Central memory CD4-positive, alpha-beta T cell (primary cell): ENCODE data around the gene POU5F1.
"Not testable (repeated sequence)": the region's sequence is repeated elsewhere in the genome, so short reads cannot be mapped to it uniquely, and the experiment has no call there.

Source experiments
- DNase-seq: peaks from one replicate; pipeline ENCODE4 v3.0.0; 2022

POU5F1 gene

DNA sequence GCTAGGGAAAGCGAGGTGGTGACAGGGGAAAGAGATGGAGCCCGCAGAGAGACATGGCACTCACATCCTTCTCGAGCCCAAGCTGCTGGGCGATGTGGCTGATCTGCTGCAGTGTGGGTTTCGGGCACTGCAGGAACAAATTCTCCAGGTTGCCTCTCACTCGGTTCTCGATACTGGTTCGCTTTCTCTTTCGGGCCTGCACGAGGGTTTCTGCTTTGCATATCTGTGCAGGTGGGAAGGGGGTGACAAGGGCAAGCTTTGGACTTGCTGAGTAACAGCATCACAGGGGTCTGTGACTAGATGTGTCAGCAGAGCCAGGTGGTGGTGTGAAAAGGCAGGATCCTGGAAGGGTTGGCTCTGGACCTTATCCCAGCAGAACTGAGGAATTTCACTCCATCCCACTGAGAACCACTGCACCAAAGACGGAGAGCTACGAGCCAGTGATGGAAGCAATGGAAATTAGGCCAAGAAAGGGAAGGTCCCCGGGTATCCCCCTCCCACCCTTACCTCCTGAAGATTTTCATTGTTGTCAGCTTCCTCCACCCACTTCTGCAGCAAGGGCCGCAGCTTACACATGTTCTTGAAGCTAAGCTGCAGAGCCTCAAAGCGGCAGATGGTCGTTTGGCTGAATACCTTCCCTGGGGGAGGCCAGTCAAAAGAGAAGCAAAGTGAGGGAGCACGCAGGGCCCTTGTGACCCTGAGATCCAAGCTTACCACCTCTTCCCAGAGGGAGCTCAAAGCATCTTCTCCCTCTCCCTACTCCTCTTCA, 5.2 kb downstream of the POU5F1 start:
- DNase-seq, result not testable (repeated sequence)

DNA sequence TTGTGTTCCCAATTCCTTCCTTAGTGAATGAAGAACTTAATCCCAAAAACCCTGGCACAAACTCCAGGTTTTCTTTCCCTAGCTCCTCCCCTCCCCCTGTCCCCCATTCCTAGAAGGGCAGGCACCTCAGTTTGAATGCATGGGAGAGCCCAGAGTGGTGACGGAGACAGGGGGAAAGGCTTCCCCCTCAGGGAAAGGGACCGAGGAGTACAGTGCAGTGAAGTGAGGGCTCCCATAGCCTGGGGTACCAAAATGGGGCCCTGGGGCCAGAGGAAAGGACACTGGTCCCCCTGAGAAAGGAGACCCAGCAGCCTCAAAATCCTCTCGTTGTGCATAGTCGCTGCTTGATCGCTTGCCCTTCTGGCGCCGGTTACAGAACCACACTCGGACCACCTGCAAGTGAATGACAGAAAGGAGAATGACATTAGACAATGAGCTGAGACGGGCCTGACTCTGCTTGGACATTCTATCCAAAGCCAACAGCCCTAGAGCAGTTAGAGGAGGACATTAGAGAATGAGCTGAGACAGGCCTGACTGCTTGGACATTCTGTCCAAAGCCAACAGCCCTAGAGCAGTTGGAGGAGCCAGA, 5.9 kb downstream of the POU5F1 start:
- DNase-seq, result not testable (repeated sequence)

DNA sequence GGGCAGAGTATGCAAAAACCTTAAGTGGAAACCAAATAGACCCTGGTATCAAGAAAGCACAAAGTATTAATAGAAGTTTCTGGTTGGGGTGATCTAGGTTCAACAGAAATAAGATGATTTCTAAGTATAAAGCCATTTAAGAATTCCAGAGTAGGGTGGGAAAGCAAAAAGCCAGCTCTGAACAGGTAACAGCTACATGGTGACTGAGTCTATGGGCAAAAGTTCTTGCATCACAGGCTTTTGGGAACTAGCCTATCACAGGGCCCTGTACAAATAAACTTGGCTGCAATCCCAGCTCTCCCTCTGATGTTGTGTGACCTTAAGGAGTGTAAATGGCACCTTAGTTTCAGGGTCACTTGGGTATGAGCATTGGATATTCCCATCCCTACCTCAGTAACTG, 6.6 kb downstream of the POU5F1 start:
- DNase-seq, result no peak

DNA sequence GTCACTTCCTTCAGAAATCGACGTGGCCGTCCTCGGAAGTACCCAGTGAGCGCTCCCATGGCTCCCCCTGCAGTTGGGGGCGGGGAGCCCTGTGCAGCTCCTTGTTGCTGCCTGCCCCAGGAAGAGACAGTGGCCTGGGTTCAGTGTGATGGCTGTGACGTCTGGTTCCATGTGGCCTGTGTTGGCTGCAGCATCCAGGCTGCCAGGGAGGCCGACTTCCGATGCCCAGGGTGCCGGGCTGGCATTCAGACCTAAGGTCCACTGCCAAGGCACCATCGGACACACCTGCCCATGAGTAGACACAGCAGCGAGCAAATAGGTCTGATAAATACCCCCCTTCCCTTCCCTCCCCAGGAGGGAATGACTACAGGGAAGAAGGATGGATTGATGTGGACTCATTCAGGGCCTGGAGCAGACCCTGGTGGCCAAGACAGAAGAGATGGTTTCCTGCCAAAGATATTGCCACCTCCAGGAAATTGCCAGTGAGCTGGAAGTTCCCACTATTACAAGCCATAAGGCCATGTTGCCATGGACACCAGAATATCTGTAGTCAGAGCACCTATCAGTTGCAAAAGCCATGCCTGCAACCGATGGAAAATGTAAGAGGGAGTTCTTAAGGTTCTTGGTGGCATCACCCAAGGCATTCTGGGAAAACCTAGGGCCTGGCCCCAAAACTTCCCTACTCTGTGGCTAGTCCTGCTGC, 7.9 kb downstream of the POU5F1 start:
- no peak for DNase-seq

DNA sequence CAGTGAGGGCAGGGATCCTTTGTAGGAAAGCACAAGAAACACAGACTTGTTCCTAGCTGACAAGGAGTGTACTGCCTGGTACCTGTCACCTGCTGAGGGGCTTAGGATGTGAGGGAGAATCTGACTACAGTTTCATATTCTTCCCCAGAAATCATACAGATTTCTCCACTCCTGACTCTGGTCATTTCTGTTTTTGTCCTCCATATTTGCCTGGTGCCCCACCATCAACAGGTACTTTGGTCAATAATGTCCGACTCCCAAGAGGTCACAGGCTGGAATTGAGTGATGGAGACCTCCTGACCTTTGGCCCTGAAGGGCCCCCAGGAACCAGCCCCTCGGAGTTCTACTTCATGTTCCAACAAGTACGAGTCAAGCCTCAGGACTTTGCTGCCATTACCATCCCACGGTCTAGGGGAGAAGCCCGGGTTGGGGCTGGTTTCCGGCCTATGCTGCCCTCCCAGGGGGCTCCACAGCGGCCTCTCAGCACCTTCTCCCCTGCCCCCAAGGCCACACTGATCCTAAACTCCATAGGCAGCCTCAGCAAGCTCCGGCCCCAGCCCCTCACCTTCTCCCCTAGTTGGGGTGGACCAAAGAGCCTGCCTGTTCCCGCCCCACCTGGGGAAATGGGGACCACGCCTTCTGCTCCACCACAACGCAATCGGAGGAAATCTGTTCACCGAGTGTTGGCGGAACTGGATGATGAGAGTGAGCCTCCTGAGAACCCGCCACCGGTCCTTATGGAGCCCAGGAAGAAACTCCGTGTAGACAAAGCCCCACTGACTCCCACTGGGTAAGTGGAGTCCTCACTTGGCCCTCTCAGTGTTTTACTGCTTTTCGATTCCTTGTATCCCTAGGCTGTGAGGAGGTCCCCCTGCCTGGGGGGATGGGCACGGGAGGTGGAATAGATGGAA, 9.0 kb downstream of the POU5F1 start:
- no peak for DNase-seq

GRCh38 chr6:31158863-31159855, 11.3 kb downstream of the POU5F1 start:
- DNase-seq, result no peak

DNA sequence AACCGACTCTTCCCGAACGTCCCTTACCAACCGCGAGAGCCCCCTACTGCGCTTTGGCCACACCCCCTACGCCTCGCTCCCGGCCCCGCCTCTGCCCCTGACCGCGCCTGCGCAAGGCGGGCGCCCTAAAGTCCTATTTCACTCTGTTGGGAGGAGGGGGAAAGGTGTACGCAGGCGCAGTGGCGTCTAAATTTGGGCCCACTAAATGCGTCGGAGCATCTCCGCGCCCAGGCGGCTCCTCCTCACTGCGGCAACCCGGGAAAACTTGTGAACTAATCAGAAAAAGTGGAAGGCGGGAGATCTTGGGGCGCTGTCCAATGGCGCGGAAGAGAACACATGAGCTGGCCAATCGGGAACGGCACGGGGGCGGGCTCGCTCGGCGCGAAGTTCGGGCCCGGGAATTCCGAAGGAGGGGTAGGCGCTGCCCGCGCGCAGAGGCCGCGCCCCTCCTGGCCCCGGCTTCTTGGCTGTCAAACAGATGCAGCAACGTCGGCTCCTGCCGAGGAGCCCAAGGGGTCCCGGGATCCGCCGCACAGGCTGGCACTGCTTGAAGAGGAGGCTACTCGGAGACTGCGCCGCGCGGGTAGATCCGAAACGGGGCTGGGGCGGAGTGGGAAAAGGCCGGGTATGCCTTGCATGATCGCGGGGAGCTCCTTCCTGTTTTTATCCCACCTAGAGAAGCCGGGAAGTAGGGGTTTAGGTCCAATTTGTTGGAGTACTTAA, 12.2 kb downstream of the POU5F1 start, which contains the start of gene TCF19:
TSS of gene TCF19 (plus strand) at position 450 of the 723 bp plus-strand sequence. CDS start 881 bp downstream, outside the sequence.
- peak; percentile 99 for DNase-seq

- no peak for DNase-seq
These were observed 12.9 kb downstream of the POU5F1 start, which contains the start of gene CCHCR1 for GRCh38 chr6:31157513-31158139. TSS of gene CCHCR1 (minus strand) at chr6:31157802. CDS start at chr6:31157600, 202 bp downstream.

GRCh38 chr6:31156641-31157040, 13.8 kb downstream of the POU5F1 start:
- no peak for DNase-seq

- DNase-seq, result no peak
These were observed 16.0 kb downstream of the POU5F1 start for GRCh38 chr6:31154436-31154835.

GRCh38 chr6:31152781-31153180, 17.7 kb downstream of the POU5F1 start:
- DNase-seq, result no peak

GRCh38 chr6:31149827-31150447, 20.5 kb downstream of the POU5F1 start:
- no peak for DNase-seq

DNA sequence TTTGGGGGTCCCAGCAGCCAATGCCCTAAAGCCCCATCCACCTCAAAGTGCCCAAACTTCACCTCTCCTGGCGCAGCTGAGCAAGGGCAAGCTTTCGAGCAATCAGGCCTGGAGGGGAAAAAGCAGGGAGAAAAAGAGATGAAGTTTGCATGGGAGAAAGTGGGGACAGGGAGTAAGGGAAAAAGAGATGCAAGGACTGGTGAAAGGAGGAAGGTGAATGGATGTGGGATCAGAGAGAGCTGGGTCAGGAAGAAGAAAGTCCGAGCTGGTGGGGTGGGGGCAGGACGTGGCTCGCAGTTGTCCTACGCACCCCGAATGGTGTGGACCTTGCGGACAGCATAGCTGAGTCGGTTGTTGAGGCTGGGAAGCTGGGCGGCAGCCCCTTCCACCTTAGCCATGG, 25.1 kb downstream of the POU5F1 start:
- DNase-seq, result no peak

GRCh38 chr6:31144970-31145340, 25.5 kb downstream of the POU5F1 start:
- no peak for DNase-seq

DNA sequence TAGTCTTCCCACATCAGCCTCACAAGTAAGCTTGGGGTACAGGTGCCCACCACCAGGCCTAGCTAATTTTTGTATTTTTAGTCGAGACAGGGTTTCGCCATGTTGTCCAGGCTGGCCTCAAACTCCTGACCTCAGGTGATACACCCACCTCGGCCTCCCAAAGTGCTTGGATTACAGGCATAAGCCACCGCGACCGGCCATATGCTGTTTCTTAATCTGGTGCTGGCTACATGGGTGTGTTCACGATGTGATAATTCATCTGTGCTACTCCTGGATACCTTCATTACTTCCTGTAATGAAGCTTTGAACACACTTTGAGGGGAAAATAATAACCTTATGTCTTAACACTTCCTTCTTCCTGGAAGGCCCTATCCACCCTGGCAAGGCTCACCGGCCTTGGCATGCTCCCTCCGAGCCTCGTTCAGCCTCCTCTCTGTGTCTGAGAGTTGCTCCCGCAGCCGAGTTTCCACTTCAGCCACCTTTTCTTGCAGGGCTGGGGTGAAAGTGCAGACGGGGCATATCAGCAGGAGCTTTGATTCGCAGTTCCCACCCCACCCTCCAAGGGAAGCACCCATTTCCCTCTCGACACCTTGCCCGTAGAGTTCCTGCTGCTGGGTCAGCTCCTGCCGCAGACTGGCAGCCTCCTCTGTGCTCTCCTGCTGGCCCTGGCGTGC, 26.0 kb downstream of the POU5F1 start:
- DNase-seq, result no peak

- no peak for DNase-seq
These were observed 27.3 kb downstream of the POU5F1 start for GRCh38 chr6:31143148-31143547.

DNA sequence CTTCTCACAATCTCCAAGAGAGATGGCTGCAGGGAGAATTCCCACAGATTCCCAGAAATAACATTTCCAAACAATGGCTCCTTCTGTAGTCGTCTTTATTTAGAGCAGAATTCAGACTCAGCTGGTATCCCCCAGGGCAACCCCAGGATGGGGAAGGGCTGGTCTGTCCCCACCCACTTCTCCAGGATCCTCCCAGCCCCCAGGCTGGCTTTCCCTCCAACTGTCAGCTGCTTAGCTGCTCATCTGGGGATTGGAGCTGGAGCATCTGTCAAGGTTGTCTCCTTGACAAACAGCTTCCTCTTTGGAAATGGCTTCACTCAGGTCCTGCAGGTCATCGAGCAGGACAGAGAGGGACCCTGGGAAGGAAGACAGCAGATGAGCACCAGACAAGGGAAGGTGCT, 28.1 kb downstream of the POU5F1 start:
- DNase-seq, result no peak

DNA sequence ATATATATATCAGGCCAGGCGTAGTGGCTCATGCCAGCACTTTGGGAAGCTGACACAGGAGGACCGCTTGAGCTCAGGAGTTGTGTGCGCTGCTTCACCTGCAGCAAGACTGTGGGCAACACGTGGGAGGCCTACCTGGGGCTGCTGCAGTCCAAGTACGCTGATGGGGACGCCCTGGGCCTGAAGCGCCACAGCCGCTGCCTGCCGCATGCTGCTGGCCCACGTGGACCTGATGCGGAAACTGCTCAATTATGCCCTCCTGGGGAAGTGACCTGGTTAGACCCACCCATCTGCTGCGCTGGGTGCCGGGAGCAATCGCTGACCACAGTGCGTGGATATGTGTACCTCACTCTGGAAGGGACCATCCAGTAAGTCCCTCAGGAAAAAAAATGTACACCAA, 29.8 kb downstream of the POU5F1 start:
- DNase-seq, result no peak

- no peak for DNase-seq
These were observed 30.9 kb downstream of the POU5F1 start for GRCh38 chr6:31139599-31139998.
